Body of pancreas (tissue), 4 donors: Measurements from ENCODE around the gene CRELD2.
A peak's percentile ranks its signal among the peaks of the same experiment; 100 is the strongest.

Experiments used
- POLR2A ChIP-seq, 3 donors: fragments of 450-650 bp; IDR thresholded peaks; one replicate each; pipeline ENCODE4 v1.6.1; 2016; ENCODE audit warnings: antibody characterized with exemption in 3 of 3, mild to moderate bottlenecking in 2 of 3
- TF ChIP-seq, protein P1 (sequence below), 7 experiments: fragments of 450-650 bp in 4 of 7; fragments of 200-600 bp in 3 of 7; sonication (generic) in 3 of 7; IDR thresholded peaks; one replicate each; pipeline ENCODE4 v1.5.1; 2016 to 2019; ENCODE audit warnings: antibody characterized with exemption in 7 of 7

DNA sequence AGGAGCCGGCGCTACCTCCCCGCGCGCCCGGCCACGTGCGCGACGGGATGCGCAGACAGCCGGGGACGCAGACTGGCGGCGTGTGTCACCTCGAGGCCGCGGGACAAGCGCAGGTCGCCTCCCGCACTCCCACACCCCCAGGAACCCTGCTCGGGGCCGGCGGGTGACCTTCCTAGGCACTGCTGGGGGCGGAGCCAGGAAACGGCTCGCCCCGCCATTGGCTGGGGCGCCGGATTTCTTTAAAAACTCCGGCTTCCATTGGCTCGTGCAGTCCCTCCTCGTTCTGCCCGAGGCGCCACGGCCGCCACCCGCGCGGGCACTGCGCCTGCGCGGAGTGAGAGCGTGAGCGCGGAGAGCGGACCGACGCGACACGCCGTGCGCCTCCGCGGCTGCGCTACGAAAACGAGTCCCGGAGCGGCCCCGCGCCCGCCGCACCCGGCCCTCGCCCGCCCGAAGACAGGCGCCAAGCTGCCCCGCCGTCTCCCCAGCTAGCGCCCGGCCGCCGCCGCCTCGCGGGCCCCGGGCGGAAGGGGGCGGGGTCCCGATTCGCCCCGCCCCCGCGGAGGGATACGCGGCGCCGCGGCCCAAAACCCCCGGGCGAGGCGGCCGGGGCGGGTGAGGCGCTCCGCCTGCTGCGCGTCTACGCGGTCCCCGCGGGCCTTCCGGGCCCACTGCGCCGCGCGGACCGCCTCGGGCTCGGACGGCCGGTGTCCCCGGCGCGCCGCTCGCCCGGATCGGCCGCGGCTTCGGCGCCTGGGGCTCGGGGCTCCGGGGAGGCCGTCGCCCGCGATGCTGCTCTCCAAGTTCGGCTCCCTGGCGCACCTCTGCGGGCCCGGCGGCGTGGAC lies 41.9 kb downstream of the CRELD2 start, which contains the start of gene PIM3:
- TF ChIP-seq, protein P1, sequence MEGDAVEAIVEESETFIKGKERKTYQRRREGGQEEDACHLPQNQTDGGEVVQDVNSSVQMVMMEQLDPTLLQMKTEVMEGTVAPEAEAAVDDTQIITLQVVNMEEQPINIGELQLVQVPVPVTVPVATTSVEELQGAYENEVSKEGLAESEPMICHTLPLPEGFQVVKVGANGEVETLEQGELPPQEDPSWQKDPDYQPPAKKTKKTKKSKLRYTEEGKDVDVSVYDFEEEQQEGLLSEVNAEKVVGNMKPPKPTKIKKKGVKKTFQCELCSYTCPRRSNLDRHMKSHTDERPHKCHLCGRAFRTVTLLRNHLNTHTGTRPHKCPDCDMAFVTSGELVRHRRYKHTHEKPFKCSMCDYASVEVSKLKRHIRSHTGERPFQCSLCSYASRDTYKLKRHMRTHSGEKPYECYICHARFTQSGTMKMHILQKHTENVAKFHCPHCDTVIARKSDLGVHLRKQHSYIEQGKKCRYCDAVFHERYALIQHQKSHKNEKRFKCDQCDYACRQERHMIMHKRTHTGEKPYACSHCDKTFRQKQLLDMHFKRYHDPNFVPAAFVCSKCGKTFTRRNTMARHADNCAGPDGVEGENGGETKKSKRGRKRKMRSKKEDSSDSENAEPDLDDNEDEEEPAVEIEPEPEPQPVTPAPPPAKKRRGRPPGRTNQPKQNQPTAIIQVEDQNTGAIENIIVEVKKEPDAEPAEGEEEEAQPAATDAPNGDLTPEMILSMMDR (IDR thresholded peaks at IDR 0.05), result peak in 1 of 7 experiments; percentile 1
- TF ChIP-seq POLR2A (IDR thresholded peaks at IDR 0.05), result peak; percentile 97 to 98 (median 97)
